Epithelial cell of proximal tubule (primary cell): Measurements from ENCODE around the gene SLC46A3. TPM values are rescaled to one million over a fixed set of nuclear protein-coding genes. Genes with fewer than 3 reads are reported as not detected.
A peak's percentile ranks its signal among the peaks of the same experiment; 100 is the strongest.
"Not testable (repeated sequence)": the region's sequence is repeated elsewhere in the genome, so short reads cannot be mapped to it uniquely, and the experiment has no call there.

ENCODE experiments used
- DNase-seq: peaks from one replicate; pipeline ENCODE4 v3.0.0-alpha.2; 2011; ENCODE audit warnings: low read depth
- H3K4me3 ChIP-seq: 2 replicates; pipeline ENCODE4 v1.5.1; 2011; ENCODE audit warnings: low read depth, mild to moderate bottlenecking, low read length
- total RNA-seq: library from RNA; depleted of rRNA; stranded (reverse); fragments of >200 nt; gene quantifications from 2 replicates; pipeline ENCODE4 v1.2.3, GENCODE V29; 2015
- TF ChIP-seq, protein P1 (sequence below): conservative IDR thresholded peaks from 2 replicates; pipeline ENCODE4 v1.5.1; 2012; ENCODE audit warnings: low read depth, mild to moderate bottlenecking, low read length

Gene SLC46A3
- total RNA-seq, 1 donor from 2014 or later, result 0.40 TPM

DNA sequence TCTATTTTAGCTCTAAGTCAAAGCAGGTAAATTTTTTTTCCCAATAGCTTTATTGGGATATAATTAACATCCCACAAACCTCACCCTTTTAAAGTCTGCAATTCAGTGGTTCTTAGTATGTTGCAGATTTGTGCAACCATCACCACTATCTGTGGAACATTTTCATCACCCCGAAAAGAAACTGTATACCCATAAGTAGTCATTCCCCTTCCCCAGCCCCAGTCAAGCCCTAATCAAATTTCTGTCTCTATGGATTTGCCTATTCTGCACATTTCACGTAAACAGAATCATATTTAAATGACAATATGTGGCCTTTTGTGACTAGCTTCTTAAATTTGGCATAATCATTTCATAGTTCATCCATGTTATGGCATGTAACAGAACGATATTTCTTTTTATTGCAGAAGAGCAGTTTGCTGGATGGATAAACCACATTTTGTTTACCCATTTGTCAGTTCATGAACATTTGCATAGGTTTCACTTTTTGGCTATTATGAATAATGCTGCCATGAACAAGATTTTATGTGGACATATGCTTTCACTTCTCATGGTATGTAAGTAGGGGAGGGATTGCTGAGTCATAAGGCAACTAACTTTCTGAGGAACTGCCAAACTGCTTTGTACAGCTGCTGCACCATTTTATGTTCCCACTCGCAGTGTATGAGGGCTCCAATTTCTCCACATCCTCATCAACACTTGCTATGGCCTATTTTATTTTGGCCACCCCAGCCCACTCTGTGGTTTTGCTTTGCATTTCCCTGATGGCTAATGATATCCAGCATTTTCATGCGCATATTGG lies 10.9 kb downstream of the SLC46A3 start:
- TF ChIP-seq, protein P1, sequence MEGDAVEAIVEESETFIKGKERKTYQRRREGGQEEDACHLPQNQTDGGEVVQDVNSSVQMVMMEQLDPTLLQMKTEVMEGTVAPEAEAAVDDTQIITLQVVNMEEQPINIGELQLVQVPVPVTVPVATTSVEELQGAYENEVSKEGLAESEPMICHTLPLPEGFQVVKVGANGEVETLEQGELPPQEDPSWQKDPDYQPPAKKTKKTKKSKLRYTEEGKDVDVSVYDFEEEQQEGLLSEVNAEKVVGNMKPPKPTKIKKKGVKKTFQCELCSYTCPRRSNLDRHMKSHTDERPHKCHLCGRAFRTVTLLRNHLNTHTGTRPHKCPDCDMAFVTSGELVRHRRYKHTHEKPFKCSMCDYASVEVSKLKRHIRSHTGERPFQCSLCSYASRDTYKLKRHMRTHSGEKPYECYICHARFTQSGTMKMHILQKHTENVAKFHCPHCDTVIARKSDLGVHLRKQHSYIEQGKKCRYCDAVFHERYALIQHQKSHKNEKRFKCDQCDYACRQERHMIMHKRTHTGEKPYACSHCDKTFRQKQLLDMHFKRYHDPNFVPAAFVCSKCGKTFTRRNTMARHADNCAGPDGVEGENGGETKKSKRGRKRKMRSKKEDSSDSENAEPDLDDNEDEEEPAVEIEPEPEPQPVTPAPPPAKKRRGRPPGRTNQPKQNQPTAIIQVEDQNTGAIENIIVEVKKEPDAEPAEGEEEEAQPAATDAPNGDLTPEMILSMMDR, result no peak
- no peak overlapping the region for H3K4me3 ChIP-seq
- DNase-seq, result no peak

DNA sequence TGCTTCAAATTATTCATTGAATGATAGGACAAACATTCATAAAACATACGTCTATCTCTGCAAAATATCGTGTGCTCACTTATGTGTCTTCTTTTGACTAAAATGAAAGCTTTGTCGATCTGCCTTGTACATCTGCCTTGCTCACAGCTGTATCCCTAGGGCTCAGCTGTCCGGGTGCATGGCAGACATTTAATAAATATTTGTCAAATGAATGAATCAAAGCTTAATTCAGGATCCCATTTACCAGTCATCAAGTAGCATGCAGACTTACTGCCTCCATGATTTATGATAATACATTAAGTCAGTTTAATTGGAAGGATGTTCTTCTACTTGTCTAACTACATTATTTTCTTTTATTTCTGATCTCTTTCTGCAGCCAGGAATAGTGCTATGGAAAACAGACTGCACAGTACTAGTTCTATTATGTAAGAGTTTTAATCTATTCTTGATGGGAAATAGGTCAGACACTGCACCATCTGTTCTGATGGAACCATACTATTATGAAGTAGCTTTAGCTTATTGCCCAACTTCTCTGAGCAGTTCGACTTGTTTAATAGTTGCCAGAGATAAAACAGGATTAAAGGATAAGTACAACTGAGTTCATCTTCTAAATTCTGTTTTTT lies 13.2 kb downstream of the SLC46A3 start:
- no peak overlapping the region for H3K4me3 ChIP-seq
- TF ChIP-seq, protein P1, result no peak
- no peak for DNase-seq

DNA sequence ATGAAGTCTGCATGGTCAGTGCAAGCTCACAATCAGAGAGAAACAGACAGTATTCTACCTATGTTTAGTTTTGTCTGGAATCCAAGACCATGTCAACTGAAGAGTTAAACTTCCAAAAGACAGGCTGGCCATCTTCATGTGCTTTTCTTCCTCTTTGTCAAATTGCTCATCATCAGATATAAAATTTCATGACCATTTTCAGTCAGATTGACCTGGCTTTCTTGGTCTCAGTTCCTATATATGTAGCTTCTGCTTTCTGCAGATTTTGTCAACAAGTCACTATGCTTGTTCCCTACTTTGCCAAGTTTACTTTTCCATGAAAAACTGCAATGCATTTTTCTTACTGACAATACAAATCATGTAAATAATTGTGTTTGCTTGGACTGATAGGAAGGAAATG lies 13.9 kb downstream of the SLC46A3 start:
- H3K4me3 ChIP-seq, result no peak overlapping the region
- TF ChIP-seq, protein P1, result no peak
- no peak for DNase-seq

DNA sequence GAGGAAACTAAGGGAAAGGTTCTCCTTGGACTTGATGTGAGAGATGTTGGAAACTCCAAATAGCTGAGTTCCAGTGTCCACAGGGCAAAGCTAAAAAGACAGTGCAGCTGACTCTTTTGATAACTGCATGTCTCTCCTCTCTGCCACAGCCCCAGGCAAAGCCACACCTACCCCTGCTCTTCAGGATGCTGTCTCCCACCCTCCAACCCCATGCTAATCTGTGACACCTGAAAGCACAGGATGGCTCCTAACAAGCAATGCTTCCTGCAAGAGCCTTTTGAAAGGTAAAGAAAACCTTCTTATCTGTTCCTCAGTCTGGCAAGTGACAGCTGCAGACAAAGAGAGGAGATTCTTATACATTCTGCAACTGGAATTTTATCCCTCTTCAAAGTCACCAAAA lies 14.5 kb downstream of the SLC46A3 start:
- TF ChIP-seq, protein P1, result no peak
- DNase-seq, result no peak
- no peak overlapping the region for H3K4me3 ChIP-seq

DNA sequence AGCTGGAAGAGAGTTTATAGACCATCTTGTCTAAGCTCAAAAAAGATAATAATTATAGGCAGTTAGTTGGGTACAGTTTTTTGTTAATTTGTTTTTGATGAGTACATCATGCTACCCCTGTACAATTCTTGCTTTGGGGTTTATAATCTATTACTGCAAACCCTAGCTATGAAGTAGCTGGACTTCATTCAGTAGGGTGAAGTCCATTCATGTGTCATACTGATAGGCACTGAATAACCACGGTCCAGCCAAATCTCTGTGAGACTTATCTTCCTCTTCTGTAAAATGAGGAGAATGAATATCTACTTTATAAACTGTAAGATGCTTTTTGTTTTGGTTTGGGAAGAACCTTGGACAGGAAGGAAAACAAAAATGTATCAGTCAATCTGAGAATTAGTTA lies 19.5 kb downstream of the SLC46A3 start:
- TF ChIP-seq, protein P1, result no peak
- no peak overlapping the region for H3K4me3 ChIP-seq
- no peak for DNase-seq

DNA sequence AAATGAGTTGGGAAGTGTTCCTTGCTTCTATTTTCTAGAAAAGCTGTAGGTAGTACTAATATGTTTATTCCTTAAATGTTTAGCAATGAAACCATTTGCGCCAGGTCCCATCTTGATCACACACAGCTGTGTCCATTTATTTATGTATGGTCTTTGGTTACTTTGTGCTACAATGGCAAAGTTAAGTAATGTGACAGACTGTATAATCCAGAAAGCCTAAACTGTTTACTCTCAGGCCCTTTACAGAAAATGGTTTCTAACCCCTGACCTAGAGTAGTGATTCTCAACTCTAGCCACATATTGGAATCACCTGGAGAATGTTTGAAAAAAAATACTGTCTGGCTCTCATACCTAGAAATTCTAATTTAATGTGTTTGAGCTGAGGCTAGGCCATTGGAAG lies 21.3 kb downstream of the SLC46A3 start:
- DNase-seq, result no peak
- H3K4me3 ChIP-seq, result no peak overlapping the region
- TF ChIP-seq, protein P1, result no peak

DNA sequence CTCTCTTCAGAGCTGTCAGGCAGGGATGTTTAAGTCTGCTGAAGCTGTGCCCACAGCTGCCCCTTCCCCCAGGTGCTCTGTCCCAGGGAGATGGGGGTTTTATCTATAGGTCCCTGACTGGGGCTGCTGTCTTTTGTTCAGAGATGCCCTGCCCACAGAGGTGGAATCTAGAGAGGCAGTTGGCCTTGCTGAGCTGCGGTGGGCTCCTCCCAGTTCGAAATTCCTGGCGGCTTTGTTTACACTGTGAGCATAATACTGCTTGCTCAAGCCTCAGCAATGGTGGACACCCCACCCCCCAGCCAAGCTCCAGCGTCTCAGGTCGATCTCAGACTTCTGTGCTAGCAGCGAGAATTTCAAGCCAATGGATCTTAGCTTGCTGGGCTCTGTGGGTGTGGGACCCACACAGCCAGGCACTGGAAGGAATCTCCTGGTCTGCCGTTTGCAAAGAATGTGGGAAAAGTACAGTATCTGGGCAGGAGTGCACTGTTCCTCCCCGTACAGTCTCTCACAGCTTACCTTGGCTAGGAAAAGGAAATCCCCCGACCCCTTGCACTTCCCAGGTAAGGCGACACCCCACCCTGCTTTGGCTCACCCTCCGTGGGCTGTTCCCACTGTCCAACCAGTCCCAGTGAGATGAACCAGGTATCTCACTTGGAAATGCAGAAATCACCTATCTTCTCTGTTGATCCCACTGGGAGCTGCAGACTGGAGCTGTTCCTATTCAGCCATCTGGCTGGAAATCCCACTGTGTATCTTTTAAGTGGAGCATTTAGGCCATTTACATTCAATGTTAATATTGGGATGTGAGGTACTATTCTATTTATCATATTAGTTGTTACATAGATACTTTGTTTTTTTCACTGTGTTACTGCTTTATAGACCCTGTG lies 24.9 kb downstream of the SLC46A3 start:
- peak overlapping the region; percentile 10 for H3K4me3 ChIP-seq
- DNase-seq, result not testable (repeated sequence)
